Bronchial epithelial cell (primary cell): ENCODE measurements around the gene RAD51B. TPM values are rescaled to one million over a fixed set of nuclear protein-coding genes. Genes with fewer than 3 reads are reported as not detected.
A peak's percentile ranks its signal among the peaks of the same experiment; 100 is the strongest.

ENCODE experiments used
- DNase-seq: peaks from one replicate; pipeline ENCODE4 v3.0.0-alpha.2; 2010; ENCODE audit warnings: low read depth
- FAIRE-seq: peaks from 2 replicates; lab custom pipeline; 2011; peaks lifted over from hg19 to GRCh38; lab: Jason Lieb, UNC
- H3K27me3 ChIP-seq: 2 replicates; pipeline ENCODE4 v1.5.1; 2011; ENCODE audit warnings: low read length; ENCODE audit not compliant: control insufficient read depth, insufficient read depth
- H3K36me3 ChIP-seq: 2 replicates; pipeline ENCODE4 v1.5.1; 2011; ENCODE audit warnings: low read length; ENCODE audit not compliant: control insufficient read depth, insufficient read depth
- H3K4me3 ChIP-seq: 2 replicates; pipeline ENCODE4 v1.5.1; 2011; ENCODE audit warnings: mild to moderate bottlenecking, low read depth, low read length, control low read depth
- total RNA-seq: library from RNA; depleted of rRNA; stranded (reverse); fragments of >200 nt; gene quantifications from 2 replicates; pipeline ENCODE4 v1.2.1, GENCODE V29; 2014
- TF ChIP-seq, protein P1 (sequence below): IDR thresholded peaks from 2 replicates; pipeline ENCODE4 v1.5.1; 2011; ENCODE audit warnings: mild to moderate bottlenecking, moderate library complexity, low read length, control low read depth, inconsistent platforms; ENCODE audit not compliant: insufficient read depth, severe bottlenecking

RAD51B gene
- total RNA-seq, 1 donor from 2014 or later, result 12.1 TPM

DNA sequence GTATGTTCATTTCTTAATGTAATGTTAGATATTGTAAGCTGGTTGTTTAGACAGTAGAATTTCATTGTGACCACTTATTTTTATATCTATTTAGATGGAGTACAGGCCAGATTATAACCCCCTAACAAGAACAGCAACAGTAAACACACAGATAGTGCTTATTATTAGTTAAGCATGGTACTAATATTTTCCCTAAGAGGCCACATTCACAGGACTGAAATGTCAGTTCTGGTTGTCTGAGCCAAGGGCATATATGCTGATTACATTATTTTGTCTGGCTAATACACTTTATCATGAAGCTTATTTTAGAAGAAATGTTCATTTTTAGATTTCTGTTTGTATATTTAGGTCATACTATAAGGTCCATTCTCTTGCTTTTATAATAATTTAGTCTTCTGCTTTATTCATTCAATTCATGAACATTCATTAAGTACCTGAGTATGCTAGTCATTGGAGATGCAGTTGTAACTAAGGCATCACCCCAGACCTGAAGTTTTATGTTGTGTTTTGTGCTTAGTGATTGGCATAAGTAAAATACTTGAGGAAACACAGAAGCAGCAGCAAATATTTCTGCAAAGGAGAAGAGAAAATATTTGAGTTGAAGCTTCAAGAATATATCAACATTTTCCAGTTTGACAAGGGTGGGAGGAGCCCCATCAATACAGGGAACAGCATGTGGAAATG is 413.7 kb downstream of the RAD51B start:
- no peaks in the 10 kb centered on the region for H3K27me3 ChIP-seq
- DNase-seq, result no peak
- no peaks in the 10 kb centered on the region for H3K36me3 ChIP-seq
- H3K4me3 ChIP-seq, result no peak overlapping the region
- FAIRE-seq, result no peak
- TF ChIP-seq, protein P1, sequence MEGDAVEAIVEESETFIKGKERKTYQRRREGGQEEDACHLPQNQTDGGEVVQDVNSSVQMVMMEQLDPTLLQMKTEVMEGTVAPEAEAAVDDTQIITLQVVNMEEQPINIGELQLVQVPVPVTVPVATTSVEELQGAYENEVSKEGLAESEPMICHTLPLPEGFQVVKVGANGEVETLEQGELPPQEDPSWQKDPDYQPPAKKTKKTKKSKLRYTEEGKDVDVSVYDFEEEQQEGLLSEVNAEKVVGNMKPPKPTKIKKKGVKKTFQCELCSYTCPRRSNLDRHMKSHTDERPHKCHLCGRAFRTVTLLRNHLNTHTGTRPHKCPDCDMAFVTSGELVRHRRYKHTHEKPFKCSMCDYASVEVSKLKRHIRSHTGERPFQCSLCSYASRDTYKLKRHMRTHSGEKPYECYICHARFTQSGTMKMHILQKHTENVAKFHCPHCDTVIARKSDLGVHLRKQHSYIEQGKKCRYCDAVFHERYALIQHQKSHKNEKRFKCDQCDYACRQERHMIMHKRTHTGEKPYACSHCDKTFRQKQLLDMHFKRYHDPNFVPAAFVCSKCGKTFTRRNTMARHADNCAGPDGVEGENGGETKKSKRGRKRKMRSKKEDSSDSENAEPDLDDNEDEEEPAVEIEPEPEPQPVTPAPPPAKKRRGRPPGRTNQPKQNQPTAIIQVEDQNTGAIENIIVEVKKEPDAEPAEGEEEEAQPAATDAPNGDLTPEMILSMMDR, result no peak

DNA sequence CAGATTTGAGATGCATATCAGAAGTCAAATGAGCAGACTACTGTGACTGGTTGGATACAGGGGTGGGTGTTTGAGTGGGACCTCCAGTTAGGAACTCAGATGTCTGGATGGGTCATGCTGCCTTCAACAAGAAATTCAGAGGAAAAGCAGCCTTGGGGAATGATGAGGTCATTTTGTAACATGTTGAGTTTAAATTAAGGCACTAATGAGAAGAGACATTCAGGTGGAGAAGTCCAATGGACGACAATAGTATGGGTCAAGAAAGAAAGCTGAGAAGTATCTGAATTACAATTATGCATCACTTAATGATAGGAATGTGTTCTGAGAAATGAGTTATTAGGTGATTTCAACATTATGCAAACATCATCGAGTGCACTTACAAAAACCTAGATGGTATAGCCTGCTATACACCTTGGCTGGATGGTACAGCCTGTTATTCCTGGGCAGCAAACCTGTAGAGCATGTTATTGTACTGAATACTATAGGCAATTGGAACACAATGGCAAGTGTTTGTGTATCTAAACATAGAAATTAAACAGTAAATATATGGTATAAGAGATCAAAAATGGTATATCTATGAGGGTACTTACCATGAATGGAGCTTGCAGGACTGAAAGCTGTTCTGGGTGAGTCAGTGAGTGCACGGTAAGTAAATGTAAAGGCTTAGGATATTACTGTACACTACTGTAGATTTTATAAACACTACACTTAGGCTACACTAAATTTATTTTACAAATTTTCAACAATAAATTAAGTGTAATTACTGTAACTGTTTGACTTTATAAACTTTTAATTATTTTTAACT is 414.7 kb downstream of the RAD51B start:
- TF ChIP-seq, protein P1, result no peak
- Histone ChIP-seq H3K36me3 (no peaks in the 10 kb centered on the region), H3K27me3 (no peaks in the 10 kb centered on the region), H3K4me3 (no peak overlapping the region)
- DNase-seq (peak; percentile 61), FAIRE-seq (no peak)

DNA sequence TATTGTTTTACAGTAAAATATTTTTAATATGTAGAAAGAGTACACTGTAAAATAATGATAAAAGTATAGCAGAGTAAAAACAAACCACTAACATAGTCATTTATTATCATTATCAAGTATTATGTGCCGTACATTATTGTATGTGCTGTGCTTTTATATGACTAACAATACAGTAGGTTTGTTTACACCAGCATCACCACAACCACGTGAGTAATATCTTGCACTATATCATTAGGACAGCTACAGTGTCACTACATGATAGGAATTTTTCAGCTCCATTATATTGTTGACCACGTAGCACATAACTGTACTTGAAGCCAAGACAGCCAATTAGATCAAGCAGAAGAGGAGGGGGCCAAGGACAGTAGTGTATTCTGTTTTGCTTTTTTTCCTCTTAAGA is 415.4 kb downstream of the RAD51B start:
- TF ChIP-seq, protein P1, result no peak
- Histone ChIP-seq H3K4me3 (no peak overlapping the region), H3K27me3 (no peaks in the 10 kb centered on the region), H3K36me3 (no peaks in the 10 kb centered on the region)
- DNase-seq, result peak; percentile 59
- no peak for FAIRE-seq

DNA sequence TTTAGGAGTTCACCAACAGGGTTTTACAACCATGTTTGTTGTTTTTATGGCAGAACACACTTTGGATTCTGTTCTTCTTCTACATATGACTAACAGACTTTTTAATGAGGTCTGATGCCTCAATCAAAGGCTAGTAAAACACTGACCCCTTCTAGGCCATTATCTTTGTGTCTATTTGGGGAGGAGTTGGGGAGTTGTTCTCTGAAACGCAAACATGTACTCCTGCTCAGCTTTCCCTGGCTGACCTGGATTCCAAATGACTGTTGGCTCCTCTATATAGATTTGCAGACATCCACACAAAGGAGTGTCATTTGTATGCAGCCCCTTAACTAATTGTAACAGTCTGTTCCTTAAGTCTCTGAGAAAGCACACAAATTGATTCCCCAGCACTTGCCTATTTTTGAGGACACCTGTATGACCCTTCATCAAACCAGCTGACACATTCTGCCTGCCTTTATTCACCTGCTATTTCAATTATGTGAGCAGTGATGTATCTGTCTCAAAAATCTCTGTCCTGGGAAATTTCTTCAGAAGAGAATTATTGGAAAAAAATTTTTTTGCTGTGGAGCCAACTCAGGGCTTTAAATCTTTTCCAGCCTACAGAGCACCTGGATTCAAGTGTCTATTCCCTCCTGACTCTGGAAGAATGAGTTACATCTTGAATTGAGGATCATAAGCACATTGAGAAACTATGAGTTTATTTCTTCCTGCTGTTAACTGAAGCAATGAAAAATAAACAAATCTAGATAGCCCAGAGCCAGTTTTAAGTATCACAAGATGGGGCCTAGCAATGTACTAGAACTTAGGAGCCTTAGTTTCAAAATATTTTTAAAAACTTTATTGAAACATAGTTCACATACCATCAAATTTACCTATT is 417.2 kb downstream of the RAD51B start:
- DNase-seq (no peak), FAIRE-seq (no peak)
- Histone ChIP-seq H3K27me3 (no peaks in the 10 kb centered on the region), H3K36me3 (no peaks in the 10 kb centered on the region), H3K4me3 (no peak overlapping the region)
- TF ChIP-seq, protein P1, result no peak

- Histone ChIP-seq H3K4me3 (no peak overlapping the region), H3K36me3 (no peaks in the 10 kb centered on the region), H3K27me3 (no peaks in the 10 kb centered on the region)
- TF ChIP-seq, protein P1, result no peak
- FAIRE-seq (no peak), DNase-seq (no peak)
These were observed 419.0 kb downstream of the RAD51B start for GRCh38 chr14:68238551-68238950.
